Body of pancreas (tissue), 4 donors: ENCODE data around the gene ANKRD28.

Experiments
- POLR2A ChIP-seq, 3 donors: fragments of 450-650 bp; IDR thresholded peaks; one replicate each; pipeline ENCODE4 v1.6.1; 2016; ENCODE audit warnings: antibody characterized with exemption in 3 of 3, mild to moderate bottlenecking in 2 of 3
- TF ChIP-seq, protein P1 (sequence below), 7 experiments: fragments of 450-650 bp in 4 of 7; fragments of 200-600 bp in 3 of 7; sonication (generic) in 3 of 7; IDR thresholded peaks; one replicate each; pipeline ENCODE4 v1.5.1; 2016 to 2019; ENCODE audit warnings: antibody characterized with exemption in 7 of 7

DNA sequence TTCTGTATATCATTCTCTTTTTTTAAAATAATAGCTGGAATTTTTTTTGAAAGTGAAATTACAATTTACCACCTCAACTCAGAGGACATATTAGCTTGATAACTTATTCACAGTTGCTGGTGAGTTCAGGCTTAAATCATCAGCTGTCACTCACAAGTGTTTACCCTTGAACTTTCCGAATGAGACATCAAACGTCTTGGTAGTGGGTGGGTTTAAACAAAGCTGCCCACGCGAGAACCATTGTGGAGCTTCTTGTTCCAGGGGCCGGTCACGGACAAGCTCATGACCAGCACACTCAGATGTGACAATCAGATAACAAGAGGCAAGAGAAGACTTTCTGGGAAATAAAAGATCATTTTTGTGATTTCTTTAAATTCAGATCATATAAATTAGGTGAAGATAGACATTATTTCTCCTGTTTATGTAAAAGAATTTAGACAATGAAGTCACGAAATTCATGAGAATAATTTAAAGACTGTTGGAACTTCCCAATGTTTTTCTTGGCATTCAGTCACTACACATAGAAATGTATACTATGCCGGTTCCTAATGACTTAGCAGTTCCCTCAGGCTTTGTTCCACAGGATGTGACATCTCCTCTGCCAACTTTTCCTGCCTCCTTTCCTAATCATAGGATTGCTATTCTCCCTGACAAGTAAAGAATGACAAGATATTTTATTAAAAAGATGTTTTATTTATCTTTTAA, 167.0 kb downstream of the ANKRD28 start:
- TF ChIP-seq, protein P1, sequence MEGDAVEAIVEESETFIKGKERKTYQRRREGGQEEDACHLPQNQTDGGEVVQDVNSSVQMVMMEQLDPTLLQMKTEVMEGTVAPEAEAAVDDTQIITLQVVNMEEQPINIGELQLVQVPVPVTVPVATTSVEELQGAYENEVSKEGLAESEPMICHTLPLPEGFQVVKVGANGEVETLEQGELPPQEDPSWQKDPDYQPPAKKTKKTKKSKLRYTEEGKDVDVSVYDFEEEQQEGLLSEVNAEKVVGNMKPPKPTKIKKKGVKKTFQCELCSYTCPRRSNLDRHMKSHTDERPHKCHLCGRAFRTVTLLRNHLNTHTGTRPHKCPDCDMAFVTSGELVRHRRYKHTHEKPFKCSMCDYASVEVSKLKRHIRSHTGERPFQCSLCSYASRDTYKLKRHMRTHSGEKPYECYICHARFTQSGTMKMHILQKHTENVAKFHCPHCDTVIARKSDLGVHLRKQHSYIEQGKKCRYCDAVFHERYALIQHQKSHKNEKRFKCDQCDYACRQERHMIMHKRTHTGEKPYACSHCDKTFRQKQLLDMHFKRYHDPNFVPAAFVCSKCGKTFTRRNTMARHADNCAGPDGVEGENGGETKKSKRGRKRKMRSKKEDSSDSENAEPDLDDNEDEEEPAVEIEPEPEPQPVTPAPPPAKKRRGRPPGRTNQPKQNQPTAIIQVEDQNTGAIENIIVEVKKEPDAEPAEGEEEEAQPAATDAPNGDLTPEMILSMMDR (IDR thresholded peaks at IDR 0.05) = no peak
- no peak for TF ChIP-seq POLR2A (IDR thresholded peaks at IDR 0.05)
